RPMI7951 (cell line): ENCODE data around the gene PTGFRN. TPM values are rescaled to one million over a fixed set of nuclear protein-coding genes. Genes with fewer than 3 reads are reported as not detected.
"Not testable (repeated sequence)": the region's sequence is repeated elsewhere in the genome, so short reads cannot be mapped to it uniquely, and the experiment has no call there.

Experiments
- DNase-seq: peaks from one replicate; pipeline ENCODE4 v3.0.0-alpha.2; 2012; ENCODE audit warnings: low read depth
- total RNA-seq: library from RNA; depleted of rRNA; stranded (reverse); fragments of >200 nt; shearing (Covaris generic); gene quantifications from 2 replicates; pipeline ENCODE4 v1.2.3, GENCODE V29; 2014

Gene PTGFRN
- total RNA-seq, 1 experiment from 2014 or later = 101 TPM

DNA sequence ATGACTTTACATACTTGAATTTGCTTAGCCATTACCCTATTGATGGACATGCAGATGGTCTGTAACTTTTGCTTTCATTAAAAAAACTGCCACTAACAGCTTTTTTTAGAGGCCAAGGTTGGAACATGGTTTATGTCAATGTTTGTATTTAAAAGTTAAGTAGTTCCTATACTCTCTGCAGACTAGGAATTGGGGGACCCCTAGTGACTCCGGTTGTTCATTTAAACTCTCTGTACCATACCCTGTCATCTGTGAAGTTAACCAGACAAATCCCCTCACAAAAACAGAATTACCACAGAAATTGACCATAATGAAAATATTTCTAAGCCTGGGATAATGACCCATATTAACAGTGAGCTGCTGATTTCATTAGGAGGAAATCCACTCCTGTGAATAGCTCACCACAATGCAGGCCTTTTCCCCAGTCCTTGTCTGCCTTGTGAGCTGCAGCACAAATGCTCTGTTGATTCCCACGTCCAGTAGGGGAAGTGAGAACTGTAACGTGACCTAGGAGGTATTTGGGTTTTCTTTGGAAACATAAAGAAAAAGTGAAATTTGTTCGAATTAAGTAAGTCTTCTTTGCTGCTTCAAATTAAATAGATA, 61.6 kb downstream of the PTGFRN start:
- DNase-seq = no peak

- DNase-seq = no peak
These were observed 62.4 kb downstream of the PTGFRN start for GRCh38 chr1:116971965-116972673.

DNA sequence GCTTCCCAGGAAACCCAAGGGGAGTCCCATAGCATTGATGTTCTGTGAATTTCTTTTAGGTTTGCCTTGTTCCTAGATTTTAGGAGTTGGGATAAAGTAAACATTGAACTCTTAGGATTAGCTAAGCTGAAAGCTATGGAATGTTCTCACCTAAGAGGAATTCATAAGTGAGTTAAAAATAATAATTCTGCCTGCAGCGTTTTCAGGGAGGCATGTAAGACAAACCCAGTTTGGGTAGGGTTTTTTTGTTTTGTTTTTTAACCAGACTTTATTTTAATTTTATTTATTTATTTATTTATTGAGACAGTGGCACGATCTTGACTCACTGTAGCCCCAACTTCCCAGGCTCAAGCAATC, 62.9 kb downstream of the PTGFRN start:
- no peak for DNase-seq

- DNase-seq = not testable (repeated sequence)
These were observed 70.6 kb downstream of the PTGFRN start for GRCh38 chr1:116980309-116980708.

GRCh38 chr1:116981521-116982037, 71.9 kb downstream of the PTGFRN start:
- DNase-seq = no peak

- no peak for DNase-seq
These were observed 72.7 kb downstream of the PTGFRN start for GRCh38 chr1:116982319-116983004.

DNA sequence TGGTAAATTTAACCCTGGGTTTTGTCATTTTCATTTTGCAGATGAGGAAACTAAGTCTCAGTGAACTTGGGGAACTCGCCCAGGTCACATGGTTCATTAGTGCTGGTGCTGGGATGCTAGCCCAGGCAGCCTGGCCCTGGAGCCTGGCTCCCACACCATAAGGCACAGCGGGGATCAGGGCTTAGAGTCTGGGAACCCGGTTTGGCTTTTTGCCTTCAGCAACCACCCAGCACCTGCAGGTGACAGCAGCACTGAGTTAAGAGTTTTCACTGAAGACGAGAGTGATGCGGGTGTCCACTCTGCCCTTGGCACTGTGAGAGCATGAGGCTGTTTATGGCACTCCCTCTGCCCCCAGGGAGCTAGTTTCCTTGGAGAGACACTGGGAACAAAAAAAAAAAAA, 73.4 kb downstream of the PTGFRN start:
- no peak for DNase-seq

DNA sequence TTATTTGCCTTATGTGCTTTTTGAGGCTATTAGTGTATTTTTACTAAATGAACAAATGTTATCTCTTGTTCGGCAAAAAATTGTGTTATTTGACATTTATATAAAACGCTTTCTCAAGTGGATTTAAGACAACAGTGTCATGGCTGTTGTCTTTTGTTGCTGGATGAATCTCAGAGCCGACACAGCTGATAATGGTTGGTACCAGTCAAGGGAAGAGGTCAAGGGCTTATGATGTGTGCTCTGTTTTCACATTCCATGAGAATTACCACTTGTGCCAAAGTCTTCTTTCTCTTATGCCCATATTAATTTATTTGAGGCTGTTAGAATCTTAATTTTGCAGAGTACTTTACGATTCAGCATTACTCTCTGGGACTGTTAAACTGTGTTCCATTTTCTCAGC, 74.0 kb downstream of the PTGFRN start:
- no peak for DNase-seq

GRCh38 chr1:116984406-116985160, 74.9 kb downstream of the PTGFRN start:
- DNase-seq = no peak

- no peak for DNase-seq
These were observed 76.9 kb downstream of the PTGFRN start for GRCh38 chr1:116986421-116987255.

GRCh38 chr1:116987256-116987555, 77.5 kb downstream of the PTGFRN start:
- DNase-seq = no peak

DNA sequence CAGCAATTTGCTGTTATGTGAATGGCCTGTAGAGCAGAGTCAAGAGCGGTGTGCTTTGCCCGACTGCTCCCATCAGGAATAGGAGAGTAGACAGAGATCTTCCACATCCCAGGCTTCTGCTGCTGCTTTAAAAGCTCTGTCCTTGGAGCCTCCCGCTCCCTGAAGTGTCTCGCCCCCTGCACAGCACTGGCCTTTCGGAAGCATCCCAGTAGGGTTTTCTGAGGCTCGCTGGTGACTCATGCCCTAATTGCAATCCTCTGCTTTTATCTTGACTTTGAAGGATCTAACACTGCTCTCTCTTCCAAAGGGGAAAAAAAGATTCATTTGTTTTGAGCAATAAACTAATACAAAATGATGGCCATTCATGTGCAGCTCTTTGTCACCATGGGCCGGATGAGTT, 78.5 kb downstream of the PTGFRN start:
- DNase-seq = peak; percentile 89

DNA sequence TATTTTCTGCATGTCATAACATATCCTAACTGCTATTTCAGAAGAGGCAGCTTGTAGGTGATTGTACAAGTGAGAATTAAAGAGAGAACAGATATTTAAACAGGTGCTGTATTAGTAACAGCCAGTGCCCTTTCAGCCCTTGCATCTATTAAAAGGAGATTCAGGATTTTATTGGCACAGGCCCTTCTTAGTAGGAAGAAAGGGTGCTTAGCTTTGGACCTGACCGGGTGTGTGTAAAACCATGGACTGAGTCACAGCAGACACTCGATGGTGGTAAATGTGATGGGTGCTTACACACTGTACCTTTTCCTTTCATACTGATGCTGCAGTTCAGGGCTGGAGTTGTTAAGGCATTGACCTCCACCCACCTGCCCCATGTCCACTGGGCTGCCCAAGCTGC, 79.2 kb downstream of the PTGFRN start:
- DNase-seq = peak; percentile 66

DNA sequence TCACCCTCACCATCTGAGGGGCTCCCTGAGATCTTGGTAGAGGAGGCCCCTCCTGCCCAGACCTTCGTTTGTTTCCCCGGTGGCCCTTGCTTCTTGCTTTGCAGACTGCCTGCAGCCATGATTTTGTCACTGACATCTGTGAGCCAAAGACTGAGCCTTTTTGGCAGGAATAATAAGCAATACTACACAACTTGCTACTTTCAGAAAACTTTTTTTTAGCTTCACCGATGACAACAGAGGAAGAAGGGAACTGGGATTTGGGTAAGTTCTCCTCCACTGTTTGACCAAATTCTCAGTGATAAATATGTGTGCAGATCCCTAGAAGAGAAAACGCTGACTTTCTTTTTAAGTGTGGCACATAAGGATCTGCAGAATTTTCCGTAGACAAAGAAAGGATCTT, 80.1 kb downstream of the PTGFRN start:
- DNase-seq = no peak

DNA sequence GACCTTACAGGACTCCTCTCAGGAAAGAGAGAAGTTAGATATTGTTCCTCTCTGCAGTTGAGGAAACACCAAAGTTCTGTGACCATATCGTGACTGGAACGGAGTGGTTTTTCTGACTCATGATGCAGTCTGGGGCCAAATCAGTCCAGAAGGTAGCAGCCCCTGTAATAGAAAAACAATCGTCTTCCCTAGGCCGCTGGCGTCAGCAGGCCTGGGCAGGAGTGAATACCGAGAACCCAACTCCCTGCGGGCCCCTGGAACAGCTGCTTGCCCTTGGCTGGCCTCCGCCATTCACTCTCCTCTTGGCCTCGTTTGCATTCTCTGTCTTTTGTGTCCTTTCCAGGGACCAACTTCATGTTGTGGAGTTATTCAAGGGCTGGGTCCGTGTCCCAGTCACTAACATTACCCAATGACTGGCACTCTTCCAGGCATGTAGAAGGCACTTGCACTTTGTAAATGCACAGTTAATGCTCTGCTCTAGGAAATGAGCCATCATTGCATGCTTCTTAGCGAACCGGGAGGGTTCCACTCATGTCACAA, 81.0 kb downstream of the PTGFRN start:
- DNase-seq = peak; percentile 99

DNA sequence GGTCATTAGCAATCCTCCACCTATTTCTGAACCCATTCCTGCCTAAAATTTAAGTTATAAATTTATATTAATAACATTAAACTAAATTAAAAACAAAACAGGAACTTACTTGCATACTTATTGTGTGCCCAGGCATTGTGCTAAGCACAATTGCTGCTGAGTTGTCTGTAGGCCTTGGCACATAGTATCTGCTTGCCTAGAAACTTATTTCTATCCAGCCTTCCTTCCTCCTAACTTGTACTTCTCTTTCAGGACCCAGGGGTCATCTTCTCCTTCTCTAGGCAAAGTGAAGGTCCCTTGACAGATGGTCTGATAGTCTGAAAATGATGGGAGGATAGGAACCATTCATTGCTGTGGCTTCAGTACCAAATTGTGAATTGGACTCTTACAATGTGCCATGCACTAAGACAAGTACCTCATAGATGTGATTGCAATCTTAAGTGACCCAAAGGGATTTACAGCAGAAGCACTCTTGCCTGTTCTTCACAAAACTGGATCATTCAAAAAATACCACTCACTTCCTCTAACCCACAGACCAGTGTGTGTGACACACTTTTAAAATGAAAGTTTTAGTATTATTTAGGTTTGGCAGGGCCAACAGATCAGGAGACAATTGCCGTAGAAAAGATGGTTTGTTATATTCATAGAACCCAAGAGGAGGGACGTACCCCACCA, 81.6 kb downstream of the PTGFRN start:
- no peak for DNase-seq

- DNase-seq = no peak
These were observed 82.2 kb downstream of the PTGFRN start for GRCh38 chr1:116991918-116992317.

- no peak for DNase-seq
These were observed 83.6 kb downstream of the PTGFRN start for GRCh38 chr1:116993286-116993685.

- no peak for DNase-seq
These were observed 84.7 kb downstream of the PTGFRN start for GRCh38 chr1:116994411-116994810.

DNA sequence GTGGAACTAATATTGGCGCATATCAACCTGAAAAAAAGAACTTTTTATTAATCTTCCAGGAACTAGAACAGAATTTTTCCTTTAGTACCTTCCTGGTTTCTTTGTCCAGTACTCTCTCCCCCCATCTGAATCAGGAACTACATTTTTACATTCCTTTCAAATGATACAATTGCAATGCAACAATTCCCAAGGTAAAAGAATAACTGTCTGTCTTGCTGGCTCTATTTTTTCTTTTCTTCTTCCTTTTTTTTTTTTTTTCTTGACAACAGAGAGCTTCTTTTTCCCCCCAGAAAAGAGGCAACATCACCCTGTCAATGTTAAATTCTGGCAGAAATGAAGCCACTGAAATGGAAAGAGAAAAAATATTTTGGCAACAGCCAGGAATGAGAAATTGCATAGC, 87.3 kb downstream of the PTGFRN start:
- no peak for DNase-seq

DNA sequence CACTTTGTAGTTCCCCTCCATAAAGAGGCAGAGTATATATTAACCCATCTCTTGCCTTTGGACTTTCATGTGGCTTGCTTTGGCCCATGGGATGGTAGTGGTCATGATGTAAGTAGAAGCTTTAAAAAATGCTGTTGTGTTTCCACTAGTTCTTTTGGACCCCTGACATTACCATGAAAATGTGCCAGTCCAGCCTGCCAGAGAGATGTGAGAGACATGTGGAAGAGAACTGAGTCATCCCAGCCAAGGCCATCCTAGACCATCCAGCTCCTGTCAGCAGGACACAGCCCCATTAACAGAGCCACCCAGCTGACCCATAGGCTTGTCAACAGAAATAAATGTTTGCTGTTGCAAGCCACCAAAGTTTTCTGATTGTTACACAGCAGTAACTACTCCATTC, 87.9 kb downstream of the PTGFRN start:
- DNase-seq = peak; percentile 68
